ENCODE results near the gene LRRC45.

GRCh38 chr17:82036634-82037091 lies 13.6 kb downstream of the LRRC45 start:
- TF ChIP-seq POLR2AphosphoS5 (IDR thresholded peaks at IDR 0.05; ENCODE audit: low read depth) (no peak), CTCF (conservative IDR thresholded peaks at IDR 0.05; ENCODE audit: low read depth in 2 of 2) (no peak), CREB1 (CRISPR knock-in tag; IDR thresholded peaks at IDR 0.05; ENCODE audit: low read depth) (no peak), EZH2 (IDR thresholded peaks at IDR 0.05; ENCODE audit: low read depth, unreplicated experiment) (no peak), STAT1 (IDR thresholded peaks at IDR 0.05; ENCODE audit: unreplicated experiment) (no peak), ETS1 (IDR thresholded peaks at IDR 0.05) (no peak), EZH2phosphoT487 (IDR thresholded peaks at IDR 0.05; ENCODE audit: unreplicated experiment) (no peak), REST (IDR thresholded peaks at IDR 0.05; ENCODE audit: unreplicated experiment) (no peak), ZNF114 (CRISPR knock-in tag; IDR thresholded peaks at IDR 0.05) (no peak), JUNB (IDR thresholded peaks at IDR 0.05; ENCODE audit: unreplicated experiment) (no peak), NANOG (IDR thresholded peaks at IDR 0.05; ENCODE audit: borderline replicate concordance) (no peak), ZNF331 (CRISPR knock-in tag; IDR thresholded peaks at IDR 0.05; ENCODE audit: low read depth) (no peak)
